Esophagus muscularis mucosa (tissue), 4 donors: ENCODE measurements around the gene PRMT5.

Experiments used
- EP300 ChIP-seq: sonication (generic); formaldehyde crosslinking; IDR thresholded peaks from one replicate; pipeline ENCODE4 v1.6.1; 2017; ENCODE audit warnings: antibody characterized with exemption
- POLR2AphosphoS5 ChIP-seq, 2 donors: sonication (generic); formaldehyde crosslinking; IDR thresholded peaks; one replicate each; pipeline ENCODE4 v1.6.1; 2017; ENCODE audit warnings: antibody characterized with exemption in 2 of 2
- TF ChIP-seq, protein P1 (sequence below), 3 experiments: fragments of 200-600 bp in 2 of 3; fragments of 450-650 bp in 1 of 3; sonication (generic) in 2 of 3; IDR thresholded peaks; one replicate each; pipeline ENCODE4 v1.5.1; 2017 to 2019; ENCODE audit warnings: antibody characterized with exemption in 3 of 3, mild to moderate bottlenecking in 2 of 3, moderate library complexity in 1 of 3

DNA sequence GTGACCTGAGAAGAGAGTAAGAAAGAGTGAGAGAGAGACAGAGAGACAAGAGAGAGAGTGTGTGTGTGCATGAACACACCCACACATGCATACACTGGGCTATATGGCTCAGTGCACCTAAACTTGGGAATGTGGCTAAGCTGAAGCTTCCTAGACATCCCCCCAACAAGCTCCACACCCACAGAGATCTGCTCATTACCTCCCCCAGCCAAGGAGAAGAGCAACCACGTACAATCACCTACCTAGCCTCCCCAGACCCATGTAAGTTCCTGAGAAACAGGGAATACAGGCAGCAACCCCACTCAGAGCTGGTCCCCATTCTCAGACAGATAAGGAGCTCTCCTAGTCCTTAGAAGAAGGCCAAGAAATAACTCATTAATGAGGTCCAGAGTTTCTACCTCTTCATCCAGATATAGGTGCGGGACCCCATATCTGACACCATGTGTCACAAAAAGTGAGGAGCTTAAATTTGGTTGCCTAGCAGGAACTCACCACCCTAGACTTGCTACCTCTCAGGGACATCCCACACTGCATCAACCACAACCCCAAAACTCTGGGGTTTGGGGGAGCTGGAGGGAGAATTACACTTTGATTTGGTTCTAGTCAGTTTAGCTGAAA lies 43.2 kb upstream of the PRMT5 start:
- TF ChIP-seq EP300 (no peak), POLR2AphosphoS5 (IDR thresholded peaks at IDR 0.05) (no peak)
- TF ChIP-seq, protein P1, sequence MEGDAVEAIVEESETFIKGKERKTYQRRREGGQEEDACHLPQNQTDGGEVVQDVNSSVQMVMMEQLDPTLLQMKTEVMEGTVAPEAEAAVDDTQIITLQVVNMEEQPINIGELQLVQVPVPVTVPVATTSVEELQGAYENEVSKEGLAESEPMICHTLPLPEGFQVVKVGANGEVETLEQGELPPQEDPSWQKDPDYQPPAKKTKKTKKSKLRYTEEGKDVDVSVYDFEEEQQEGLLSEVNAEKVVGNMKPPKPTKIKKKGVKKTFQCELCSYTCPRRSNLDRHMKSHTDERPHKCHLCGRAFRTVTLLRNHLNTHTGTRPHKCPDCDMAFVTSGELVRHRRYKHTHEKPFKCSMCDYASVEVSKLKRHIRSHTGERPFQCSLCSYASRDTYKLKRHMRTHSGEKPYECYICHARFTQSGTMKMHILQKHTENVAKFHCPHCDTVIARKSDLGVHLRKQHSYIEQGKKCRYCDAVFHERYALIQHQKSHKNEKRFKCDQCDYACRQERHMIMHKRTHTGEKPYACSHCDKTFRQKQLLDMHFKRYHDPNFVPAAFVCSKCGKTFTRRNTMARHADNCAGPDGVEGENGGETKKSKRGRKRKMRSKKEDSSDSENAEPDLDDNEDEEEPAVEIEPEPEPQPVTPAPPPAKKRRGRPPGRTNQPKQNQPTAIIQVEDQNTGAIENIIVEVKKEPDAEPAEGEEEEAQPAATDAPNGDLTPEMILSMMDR (IDR thresholded peaks at IDR 0.05): no peak
